Measurements from ENCODE around the gene PDCD7. TPM values are rescaled to one million over a fixed set of nuclear protein-coding genes. Genes with fewer than 3 reads are reported as not detected.

Gene PDCD7
- total RNA-seq, 4 donors from 2014 or later: 12.1 to 20.8 (median 16.6) TPM

DNA sequence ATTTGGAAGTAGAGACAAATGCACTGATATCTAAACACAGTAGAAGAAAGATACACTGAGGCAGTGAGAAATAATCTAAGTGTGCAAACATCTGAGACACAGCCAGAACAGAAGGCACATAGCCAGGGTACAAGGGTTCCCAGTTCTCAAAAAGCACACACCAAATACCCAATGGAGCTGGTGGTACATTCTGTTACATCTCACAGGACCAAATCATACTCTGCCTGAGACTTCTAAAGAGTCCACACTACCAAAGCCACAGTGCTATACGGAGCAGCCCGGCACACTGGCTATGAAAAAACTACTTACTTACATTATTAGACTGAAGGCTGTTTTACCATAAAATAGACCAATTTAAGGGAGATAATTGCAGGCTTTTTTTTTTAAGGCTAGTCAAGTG, 32.3 kb upstream of the PDCD7 start:
- H3K27ac ChIP-seq: no peak overlapping the region
- no peaks in the 10 kb centered on the region for H3K9me3 ChIP-seq
- intact Hi-C loops (cut with DNase I): no loop called here
- H3K36me3 ChIP-seq: peaks cover 0 to 89% (median 12%) of the 10 kb centered on the region in 3 donors
- no peaks in the 10 kb centered on the region for H3K27me3 ChIP-seq
- H3K4me1 ChIP-seq: peaks cover 0 to under 1% (median 0%) of the 10 kb centered on the region in 3 donors
- DNase-seq: no peak
- no peak overlapping the region for H3K4me3 ChIP-seq
- TF ChIP-seq, protein P1, sequence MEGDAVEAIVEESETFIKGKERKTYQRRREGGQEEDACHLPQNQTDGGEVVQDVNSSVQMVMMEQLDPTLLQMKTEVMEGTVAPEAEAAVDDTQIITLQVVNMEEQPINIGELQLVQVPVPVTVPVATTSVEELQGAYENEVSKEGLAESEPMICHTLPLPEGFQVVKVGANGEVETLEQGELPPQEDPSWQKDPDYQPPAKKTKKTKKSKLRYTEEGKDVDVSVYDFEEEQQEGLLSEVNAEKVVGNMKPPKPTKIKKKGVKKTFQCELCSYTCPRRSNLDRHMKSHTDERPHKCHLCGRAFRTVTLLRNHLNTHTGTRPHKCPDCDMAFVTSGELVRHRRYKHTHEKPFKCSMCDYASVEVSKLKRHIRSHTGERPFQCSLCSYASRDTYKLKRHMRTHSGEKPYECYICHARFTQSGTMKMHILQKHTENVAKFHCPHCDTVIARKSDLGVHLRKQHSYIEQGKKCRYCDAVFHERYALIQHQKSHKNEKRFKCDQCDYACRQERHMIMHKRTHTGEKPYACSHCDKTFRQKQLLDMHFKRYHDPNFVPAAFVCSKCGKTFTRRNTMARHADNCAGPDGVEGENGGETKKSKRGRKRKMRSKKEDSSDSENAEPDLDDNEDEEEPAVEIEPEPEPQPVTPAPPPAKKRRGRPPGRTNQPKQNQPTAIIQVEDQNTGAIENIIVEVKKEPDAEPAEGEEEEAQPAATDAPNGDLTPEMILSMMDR (IDR thresholded peaks at IDR 0.05): no peak
- TF ChIP-seq POLR2A (IDR thresholded peaks at IDR 0.05): no peak
- WGBS, 2 donors: 78 to 89% methylated on average over 2 of the region's 2 CpGs

DNA sequence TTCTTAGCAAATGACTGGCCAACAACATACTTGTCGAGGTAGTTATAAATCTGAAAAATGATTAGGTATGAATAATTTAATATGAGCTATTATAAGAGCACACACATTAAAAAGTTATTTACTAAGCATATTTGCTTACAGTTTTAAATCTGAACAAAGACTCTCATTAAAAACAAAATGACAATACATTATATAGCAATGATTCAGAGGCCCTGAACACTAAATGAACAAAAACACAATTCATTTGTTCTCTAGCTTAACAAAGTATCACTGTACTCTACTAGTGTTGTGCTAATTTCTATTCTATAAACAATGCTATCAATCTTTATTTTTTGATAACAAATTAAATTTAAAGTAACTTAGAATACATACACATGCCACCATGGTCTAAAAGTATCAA, 30.5 kb upstream of the PDCD7 start:
- Histone ChIP-seq H3K4me1 (no peaks in the 10 kb centered on the region), H3K27ac (no peak overlapping the region), H3K27me3 (no peaks in the 10 kb centered on the region), H3K36me3 (peaks cover 0 to 89% (median 7%) of the 10 kb centered on the region in 3 donors), H3K9me3 (no peaks in the 10 kb centered on the region), H3K4me3 (no peak overlapping the region)
- WGBS, 2 donors: 67 to 71% methylated on average over 1 of the region's 1 CpG
- DNase-seq: no peak
- TF ChIP-seq POLR2A (IDR thresholded peaks at IDR 0.05): no peak
- TF ChIP-seq, protein P1 (IDR thresholded peaks at IDR 0.05): no peak
- intact Hi-C loops (cut with DNase I): no loop called here

DNA sequence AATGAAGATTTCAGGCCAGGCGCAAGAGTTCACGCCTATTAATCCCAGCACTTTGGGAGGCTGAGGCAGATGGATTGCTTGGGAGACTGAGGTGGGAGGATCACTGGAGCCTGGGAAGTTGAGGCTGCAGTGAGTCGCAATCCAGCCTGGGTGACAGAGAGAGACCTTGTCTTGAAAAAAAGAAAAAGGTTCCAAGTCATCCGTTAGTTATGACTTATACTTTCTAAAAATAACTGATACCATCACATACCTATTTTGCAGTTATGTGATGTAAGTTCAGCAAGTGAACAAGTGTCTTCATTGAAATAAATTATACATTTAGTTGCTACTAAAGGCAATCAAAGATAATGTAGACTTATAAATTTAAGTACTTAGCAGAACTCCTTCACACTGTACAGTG, 29.4 kb upstream of the PDCD7 start:
- TF ChIP-seq, protein P1 (IDR thresholded peaks at IDR 0.05): no peak
- TF ChIP-seq POLR2A (IDR thresholded peaks at IDR 0.05): no peak
- Histone ChIP-seq H3K27me3 (no peaks in the 10 kb centered on the region), H3K36me3 (peaks cover 0 to 92% (median 9%) of the 10 kb centered on the region in 3 donors), H3K4me1 (no peaks in the 10 kb centered on the region), H3K27ac (no peak overlapping the region), H3K4me3 (no peak overlapping the region), H3K9me3 (no peaks in the 10 kb centered on the region)
- WGBS, 2 donors: 86 to 89% methylated on average over 4 of the region's 4 CpGs
- no peak for DNase-seq
- intact Hi-C loops (cut with DNase I): no loop called here

DNA sequence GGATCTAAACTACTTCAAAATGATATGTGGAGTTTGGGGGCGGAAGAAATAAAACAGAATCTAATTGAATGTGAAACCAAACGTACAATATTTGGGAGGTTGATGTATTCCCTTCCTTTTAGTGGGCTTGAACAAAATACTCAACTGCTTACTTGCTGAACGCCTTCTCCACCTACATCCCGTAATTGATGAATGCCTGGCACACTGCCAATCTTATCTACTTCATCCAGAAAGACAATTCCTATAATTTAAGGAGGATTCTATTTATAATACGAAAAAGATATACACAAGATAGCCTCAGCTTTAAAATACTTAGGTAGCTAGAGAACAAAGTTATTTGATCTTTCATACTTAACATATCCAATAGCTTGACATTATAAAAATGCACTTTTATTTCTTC, 23.1 kb upstream of the PDCD7 start:
- WGBS, 2 donors: 63 to 68% methylated on average over 5 of the region's 5 CpGs
- Histone ChIP-seq H3K27ac (no peak overlapping the region), H3K4me3 (no peak overlapping the region), H3K36me3 (peaks cover 6 to 99% (median 46%) of the 10 kb centered on the region in 3 donors), H3K4me1 (no peaks in the 10 kb centered on the region), H3K9me3 (no peaks in the 10 kb centered on the region), H3K27me3 (no peaks in the 10 kb centered on the region)
- DNase-seq: no peak
- intact Hi-C loops (cut with DNase I): no loop called here
- TF ChIP-seq, protein P1 (IDR thresholded peaks at IDR 0.05): no peak
- TF ChIP-seq POLR2A (IDR thresholded peaks at IDR 0.05): no peak

DNA sequence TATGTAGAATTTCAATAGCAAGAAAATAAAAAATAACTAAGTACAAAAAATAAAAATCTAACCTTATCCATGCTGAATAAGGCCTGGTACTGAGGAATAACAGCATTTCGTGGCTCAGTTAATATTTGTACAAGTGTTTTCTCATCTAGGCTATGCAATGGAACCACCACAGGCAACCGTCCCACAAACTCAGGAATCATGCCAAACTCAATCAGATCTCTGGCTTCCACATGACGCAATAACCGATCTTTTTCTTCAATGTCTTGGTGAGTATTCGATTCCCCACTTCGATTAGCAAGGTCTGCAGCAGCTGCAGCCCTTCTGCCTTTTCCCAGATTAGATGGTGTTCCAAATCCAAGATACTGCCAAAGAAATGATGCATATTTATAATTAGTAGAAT, 21.1 kb upstream of the PDCD7 start:
- peaks cover 6 to 100% (median 52%) of the 10 kb centered on the region in 3 donors for H3K36me3 ChIP-seq
- 86 to 87% methylated on average over 6 of the region's 6 CpGs for WGBS, 2 donors
- no peak overlapping the region for H3K4me3 ChIP-seq
- no peaks in the 10 kb centered on the region for H3K4me1 ChIP-seq
- intact Hi-C loops (cut with DNase I): no loop called here
- H3K27ac ChIP-seq: no peak overlapping the region
- H3K27me3 ChIP-seq: no peaks in the 10 kb centered on the region
- TF ChIP-seq POLR2A (IDR thresholded peaks at IDR 0.05): no peak
- TF ChIP-seq, protein P1 (IDR thresholded peaks at IDR 0.05): no peak
- no peak for DNase-seq
- H3K9me3 ChIP-seq: no peaks in the 10 kb centered on the region
